Psoas muscle (tissue), 8 donors: Measurements from ENCODE around the gene RALBP1. TPM values are rescaled to one million over a fixed set of nuclear protein-coding genes. Genes with fewer than 3 reads are reported as not detected.
"Not testable (repeated sequence)": the region's sequence is repeated elsewhere in the genome, so short reads cannot be mapped to it uniquely, and the experiment has no call there.

Experiments used
- ATAC-seq, 4 donors: fragments of 200-7000 bp; cut with Tn5 transposase; one replicate each; pipeline ENCODE4 v1.9.1; 2020; ENCODE audit warnings: moderate library complexity in 3 of 4, mild to moderate bottlenecking in 2 of 4
- DNase-seq, 2 donors: peaks; one replicate each; pipeline ENCODE4 v3.0.0-alpha.2; 2020
- H3K27ac ChIP-seq: fragments of 200-600 bp; one replicate; pipeline ENCODE4 v1.8.0; 2022
- H3K27me3 ChIP-seq, 3 donors: fragments of 200-600 bp in 1 of 3; one replicate each; pipeline versions ENCODE4 v1.6.1 to v1.8.0; 2013 to 2022; ENCODE audit warnings: low read length in 2 of 3, mild to moderate bottlenecking in 2 of 3, moderate library complexity in 1 of 3; ENCODE audit not compliant: insufficient read depth in 3 of 3
- H3K36me3 ChIP-seq, 2 donors: fragments of 200-600 bp in 1 of 2; one replicate each; pipeline versions ENCODE4 v1.6.1 to v1.8.0; 2013 to 2022; ENCODE audit warnings: low read depth in 1 of 2, mild to moderate bottlenecking in 1 of 2, moderate library complexity in 1 of 2; ENCODE audit not compliant: insufficient read depth in 1 of 2
- H3K4me1 ChIP-seq: fragments of 200-600 bp; one replicate; pipeline ENCODE4 v1.8.0; 2022
- H3K4me3 ChIP-seq: fragments of 200-600 bp; one replicate; pipeline ENCODE4 v1.8.0; 2022; ENCODE audit warnings: mild to moderate bottlenecking
- H3K9me3 ChIP-seq: fragments of 200-600 bp; one replicate; pipeline ENCODE4 v1.8.0; 2022
- CTCF ChIP-seq: fragments of 200-600 bp; IDR thresholded peaks from one replicate; pipeline ENCODE4 v1.8.0; 2022; ENCODE audit warnings: antibody characterized with exemption
- WGBS, 3 donors: extraction: QIAGEN DNeasy Blood & Tissue Kit; methylation state at CpG; one replicate each; pipeline versions ENCODE4 v1.1.6 to v1.1.7; 2013; 5-methylcytosine and 5-hydroxymethylcytosine counted together
- intact Hi-C, 2 donors: fragments of 100-400 bp; cut with DNase I; formaldehyde crosslinking; loops; one replicate each; pipeline versions ENCODE4 v1.11.0 to v1.14.2; 2022
- polyA plus RNA-seq, 3 donors: library from polyadenylated mRNA; stranded (reverse); fragments of 200-250 nt; gene quantifications; one replicate each; pipeline ENCODE4 v1.2.3, GENCODE V29; 2013
- total RNA-seq, 4 donors: library from RNA; stranded (reverse); fragmentation: NEBNext Ultra II Directional in 2 of 4; extraction: Animal tissue kit (Norgen Biotek cat#: 25700) in 2 of 4; gene quantifications; one replicate each; pipeline versions ENCODE4 v1.2.1 to v1.2.4, GENCODE V29; 2021 to 2023
- donor health status: healthy with polysubstance abuse.
- donor health status: DM: no; HTN: no; CAD: no; lungs with moderate emphysema.
- donor health status: Bipolar disorder and iron deficiency.
- donor health status: healthy.
- donor health status: DM: yes; HTN: yes; CAD: no.
- donor health status: DM: no; HTN: no; CAD: no.
- donor health status: DM: no; HTN: no; CAD: no.
- donor health status: DM: yes; HTN: yes; CAD: no.

Gene RALBP1
- total and polyA plus RNA-seq, 7 donors: 28.7 to 85.0 (median 38.6) TPM

- H3K4me1 ChIP-seq: peaks cover 14% of the 10 kb centered on the region
- H3K27me3 ChIP-seq: no peaks in the 10 kb centered on the region
- ATAC-seq (no peak), DNase-seq (no peak)
- no peaks in the 10 kb centered on the region for H3K9me3 ChIP-seq
- H3K36me3 ChIP-seq: peaks cover 0 to 21% of the 10 kb centered on the region in 2 donors
- intact Hi-C loops: loop anchor here in 1 of 2 donors (5.0 kb wide), 2 partner anchors 34 to 141 kb away; no protein-coding TSS in a partner anchor
- TF ChIP-seq CTCF: no peak
- WGBS, 3 donors: 93 to 97% (median 96%) methylated on average over 31 of the region's 31 CpGs
- H3K4me3 ChIP-seq: no peak overlapping the region
- H3K27ac ChIP-seq: no peak overlapping the region
Measured at GRCh38 chr18:9478545-9478944, 3.2 kb downstream of the RALBP1 start.

GRCh38 chr18:9482790-9483189 lies 7.5 kb downstream of the RALBP1 start:
- H3K4me1 ChIP-seq: peaks cover 8% of the 10 kb centered on the region
- no peak for TF ChIP-seq CTCF
- no peaks in the 10 kb centered on the region for H3K27me3 ChIP-seq
- H3K27ac ChIP-seq: no peak overlapping the region
- H3K36me3 ChIP-seq: peaks cover 0 to 21% of the 10 kb centered on the region in 2 donors
- no peak overlapping the region for H3K4me3 ChIP-seq
- ATAC-seq: no peak
- intact Hi-C loops: no loop called here
- WGBS, 3 donors: 29 to 50% (median 43%) methylated on average over 1 of the region's 1 CpG
- DNase-seq: no peak
- H3K9me3 ChIP-seq: no peaks in the 10 kb centered on the region

- Histone ChIP-seq H3K4me1 (peaks cover 8% of the 10 kb centered on the region), H3K9me3 (no peaks in the 10 kb centered on the region), H3K36me3 (peaks cover 0 to 14% of the 10 kb centered on the region in 2 donors), H3K27me3 (no peaks in the 10 kb centered on the region), H3K4me3 (no peak overlapping the region), H3K27ac (no peak overlapping the region)
- ATAC-seq (no peak), DNase-seq (no peak)
- TF ChIP-seq CTCF: no peak
- 77 to 93% (median 83%) methylated on average over 7 of the region's 7 CpGs for WGBS, 3 donors
- intact Hi-C loops: no loop called here
Measured at GRCh38 chr18:9483526-9483925, 8.2 kb downstream of the RALBP1 start.

GRCh38 chr18:9484856-9485255 lies 9.5 kb downstream of the RALBP1 start:
- H3K27me3 ChIP-seq, H3K9me3 ChIP-seq, H3K36me3 ChIP-seq, ATAC-seq, DNase-seq, H3K4me1 ChIP-seq, H3K4me3 ChIP-seq, intact Hi-C loops, H3K27ac ChIP-seq: not testable (repeated sequence)
- WGBS, 3 donors: 94 to 97% (median 95%) methylated on average over 2 of the region's 2 CpGs

- no peak overlapping the region for H3K4me3 ChIP-seq
- DNase-seq (no peak), ATAC-seq (no peak)
- H3K27me3 ChIP-seq: no peaks in the 10 kb centered on the region
- intact Hi-C loops: no loop called here
- H3K4me1 ChIP-seq: no peaks in the 10 kb centered on the region
- no peaks in the 10 kb centered on the region for H3K36me3 ChIP-seq
- 63 to 66% (median 65%) methylated on average over 4 of the region's 4 CpGs for WGBS, 3 donors
- TF ChIP-seq CTCF: no peak
- no peaks in the 10 kb centered on the region for H3K9me3 ChIP-seq
- H3K27ac ChIP-seq: no peak overlapping the region
Measured at GRCh38 chr18:9488538-9488937, 13.2 kb downstream of the RALBP1 start.
